GM12874 (cell line): ENCODE results near the gene RPS3.

Experiments
- CTCF ChIP-seq: IDR thresholded peaks from 2 replicates; pipeline ENCODE4 v1.5.1; 2011; ENCODE audit warnings: low read depth, mild to moderate bottlenecking, control low read depth, low read length, moderate library complexity; ENCODE audit not compliant: insufficient read depth

RPS3 gene

GRCh38 chr11:75399344-75400145 lies at the start of gene RPS3:
TSS of gene RPS3 (plus strand) at chr11:75399518. CDS start at chr11:75399548, 30 bp downstream.
- 0 out of 2 replicates have a peak, but pooled peaks have one; percentile 14 for TF ChIP-seq CTCF

GRCh38 chr11:75349521-75350116 lies 49.7 kb upstream of the RPS3 start:
- no peak for TF ChIP-seq CTCF

GRCh38 chr11:75350122-75350742 lies 49.1 kb upstream of the RPS3 start:
- TF ChIP-seq CTCF, result no peak

- peak; percentile 22; the same call in 1 of the 2 replicates for TF ChIP-seq CTCF
These were observed 48.4 kb upstream of the RPS3 start for GRCh38 chr11:75350743-75351540.

- no peak for TF ChIP-seq CTCF
These were observed 47.9 kb upstream of the RPS3 start, which contains the start of gene ARRB1 for GRCh38 chr11:75351541-75351790. TSS of gene ARRB1 (minus strand) at chr11:75351661. CDS start at chr11:75351607, 54 bp downstream.

- no peak for TF ChIP-seq CTCF
These were observed 47.3 kb upstream of the RPS3 start for GRCh38 chr11:75351791-75352587.
